ENCODE results near the gene PWWP2B. TPM values are rescaled to one million over a fixed set of nuclear protein-coding genes. Genes with fewer than 3 reads are reported as not detected.
A peak's percentile ranks its signal among the peaks of the same experiment; 100 is the strongest.

Gene PWWP2B
- total RNA-seq, 1 donor from 2014 or later: 24.3 TPM

- TF ChIP-seq CTCF (IDR thresholded peaks at IDR 0.05; ENCODE audit: unreplicated experiment): no peak
- no peak overlapping the region for H3K27ac Mint-ChIP-seq
- H3K36me3 Mint-ChIP-seq (ENCODE audit: insufficient read depth): peaks cover 6% of the 10 kb centered on the region
- H3K4me1 Mint-ChIP-seq (ENCODE audit: low read depth): no peaks in the 10 kb centered on the region
- H3K4me3 Mint-ChIP-seq (ENCODE audit: low read depth): no peak overlapping the region
- H3K9me3 Mint-ChIP-seq (ENCODE audit: low read depth): peaks cover 4% of the 10 kb centered on the region
- no peak for DNase-seq (ENCODE audit: low spot score, unreplicated experiment)
- peaks cover 5% of the 10 kb centered on the region for H3K27me3 Mint-ChIP-seq
Measured at GRCh38 chr10:132382231-132382922, 14.6 kb upstream of the PWWP2B start.

GRCh38 chr10:132383101-132383500 lies 13.9 kb upstream of the PWWP2B start:
- Mint-ChIP-seq H3K4me3 (ENCODE audit: low read depth) (no peak overlapping the region), H3K4me1 (ENCODE audit: low read depth) (peaks cover 3% of the 10 kb centered on the region), H3K27ac (no peak overlapping the region), H3K36me3 (ENCODE audit: insufficient read depth) (peaks cover 6% of the 10 kb centered on the region), H3K9me3 (ENCODE audit: low read depth) (peaks cover 4% of the 10 kb centered on the region), H3K27me3 (peaks cover 5% of the 10 kb centered on the region)
- no peak for DNase-seq (ENCODE audit: low spot score, unreplicated experiment)
- no peak for TF ChIP-seq CTCF (IDR thresholded peaks at IDR 0.05; ENCODE audit: unreplicated experiment)

GRCh38 chr10:132383751-132384196 lies 13.2 kb upstream of the PWWP2B start:
- Mint-ChIP-seq H3K36me3 (ENCODE audit: insufficient read depth) (peaks cover 3% of the 10 kb centered on the region), H3K9me3 (ENCODE audit: low read depth) (peaks cover 4% of the 10 kb centered on the region), H3K4me3 (ENCODE audit: low read depth) (no peak overlapping the region), H3K4me1 (ENCODE audit: low read depth) (peaks cover 3% of the 10 kb centered on the region), H3K27ac (peak overlapping the region; percentile 42), H3K27me3 (peaks cover 5% of the 10 kb centered on the region)
- no peak for TF ChIP-seq CTCF (IDR thresholded peaks at IDR 0.05; ENCODE audit: unreplicated experiment)
- no peak for DNase-seq (ENCODE audit: low spot score, unreplicated experiment)

- peaks cover 3% of the 10 kb centered on the region for H3K4me1 Mint-ChIP-seq (ENCODE audit: low read depth)
- H3K27me3 Mint-ChIP-seq: peaks cover 3% of the 10 kb centered on the region
- H3K27ac Mint-ChIP-seq: no peak overlapping the region
- H3K36me3 Mint-ChIP-seq (ENCODE audit: insufficient read depth): no peaks in the 10 kb centered on the region
- H3K9me3 Mint-ChIP-seq (ENCODE audit: low read depth): no peaks in the 10 kb centered on the region
- no peak for DNase-seq (ENCODE audit: low spot score, unreplicated experiment)
- TF ChIP-seq CTCF (IDR thresholded peaks at IDR 0.05; ENCODE audit: unreplicated experiment): no peak
- no peak overlapping the region for H3K4me3 Mint-ChIP-seq (ENCODE audit: low read depth)
Measured at GRCh38 chr10:132384618-132385388, 12.2 kb upstream of the PWWP2B start.

GRCh38 chr10:132385389-132385667 lies 11.7 kb upstream of the PWWP2B start:
- no peaks in the 10 kb centered on the region for H3K9me3 Mint-ChIP-seq (ENCODE audit: low read depth)

More at GRCh38 chr10:132385389-132385667, 11.7 kb upstream of the PWWP2B start:
- TF ChIP-seq CTCF (IDR thresholded peaks at IDR 0.05; ENCODE audit: unreplicated experiment): no peak
- no peaks in the 10 kb centered on the region for H3K36me3 Mint-ChIP-seq (ENCODE audit: insufficient read depth)
- peaks cover 3% of the 10 kb centered on the region for H3K27me3 Mint-ChIP-seq
- H3K4me1 Mint-ChIP-seq (ENCODE audit: low read depth): peaks cover 3% of the 10 kb centered on the region
- H3K4me3 Mint-ChIP-seq (ENCODE audit: low read depth): no peak overlapping the region
- H3K27ac Mint-ChIP-seq: no peak overlapping the region
- DNase-seq (ENCODE audit: low spot score, unreplicated experiment): no peak
